ENCODE data around the gene MYMK. TPM values are rescaled to one million over a fixed set of nuclear protein-coding genes. Genes with fewer than 3 reads are reported as not detected.

Gene MYMK
- total RNA-seq, 3 donors from 2014 or later (not counting 1 experiment from before 2014, with no cell fraction given) = not detected

GRCh38 chr9:133528001-133528875 lies 3.5 kb upstream of the MYMK start:
- 91% methylated on average over 22 of the region's 22 CpGs for WGBS (ENCODE audit: insufficient coverage)
- peaks cover 10 to 15% of the 10 kb centered on the region in 2 donors for H3K27me3 Mint-ChIP-seq (ENCODE audit: low read depth in 2 of 2)
- H3K4me1 ChIP-seq (ENCODE audit: control insufficient read depth, insufficient read depth, low read length) = peaks cover 5% of the 10 kb centered on the region
- ATAC-seq = no peak
- H3K4me1 Mint-ChIP-seq = peaks cover 0 to 4% of the 10 kb centered on the region in 2 donors
- no peak for DNase-seq
- no peaks in the 10 kb centered on the region for H3K9me3 Mint-ChIP-seq
- H3K4me3 Mint-ChIP-seq = no peak overlapping the region
- intact Hi-C loops (cut with micrococcal nuclease) = no loop called here
- H3K36me3 ChIP-seq (ENCODE audit: control insufficient read depth, insufficient read depth, low read length) = no peaks in the 10 kb centered on the region
- TF ChIP-seq CTCF (IDR thresholded peaks at IDR 0.05) = no peak
- no peak overlapping the region for H3K4me3 ChIP-seq (ENCODE audit: low read length)
- H3K27ac Mint-ChIP-seq = no peak overlapping the region
- H3K9me3 ChIP-seq (ENCODE audit: control insufficient read depth, insufficient read depth, low read length) = no peaks in the 10 kb centered on the region
- H3K27ac ChIP-seq (ENCODE audit: low read length) = no peak overlapping the region
- H3K36me3 Mint-ChIP-seq = no peaks in the 10 kb centered on the region
- peaks cover 8% of the 10 kb centered on the region for H3K27me3 ChIP-seq (ENCODE audit: control insufficient read depth, insufficient read depth, low read length)

GRCh38 chr9:133527444-133527920 lies 2.7 kb upstream of the MYMK start:
- H3K27me3 Mint-ChIP-seq (ENCODE audit: low read depth in 2 of 2) = peaks cover 8 to 10% of the 10 kb centered on the region in 2 donors
- H3K27ac ChIP-seq (ENCODE audit: low read length) = no peak overlapping the region
- H3K27me3 ChIP-seq (ENCODE audit: control insufficient read depth, insufficient read depth, low read length) = peaks cover 2% of the 10 kb centered on the region
- no peaks in the 10 kb centered on the region for H3K4me1 Mint-ChIP-seq
- WGBS (ENCODE audit: insufficient coverage) = 84% methylated on average over 18 of the region's 18 CpGs
- TF ChIP-seq CTCF (IDR thresholded peaks at IDR 0.05) = no peak
- H3K9me3 ChIP-seq (ENCODE audit: control insufficient read depth, insufficient read depth, low read length) = no peaks in the 10 kb centered on the region
- H3K9me3 Mint-ChIP-seq = no peaks in the 10 kb centered on the region
- H3K4me3 Mint-ChIP-seq = no peak overlapping the region
- intact Hi-C loops (cut with micrococcal nuclease) = no loop called here
- no peaks in the 10 kb centered on the region for H3K36me3 Mint-ChIP-seq
- H3K27ac Mint-ChIP-seq = no peak overlapping the region
- ATAC-seq = no peak
- H3K4me1 ChIP-seq (ENCODE audit: control insufficient read depth, insufficient read depth, low read length) = peaks cover 5% of the 10 kb centered on the region
- H3K36me3 ChIP-seq (ENCODE audit: control insufficient read depth, insufficient read depth, low read length) = no peaks in the 10 kb centered on the region
- no peak overlapping the region for H3K4me3 ChIP-seq (ENCODE audit: low read length)
- DNase-seq = no peak

- Mint-ChIP-seq H3K4me1 (no peaks in the 10 kb centered on the region), H3K27ac (no peak overlapping the region), H3K9me3 (no peaks in the 10 kb centered on the region), H3K27me3 (ENCODE audit: low read depth in 2 of 2) (peaks cover 8 to 10% of the 10 kb centered on the region in 2 donors), H3K4me3 (no peak overlapping the region), H3K36me3 (no peaks in the 10 kb centered on the region)
- H3K27ac ChIP-seq (ENCODE audit: low read length) = no peak overlapping the region
- intact Hi-C loops (cut with micrococcal nuclease) = no loop called here
- H3K4me3 ChIP-seq (ENCODE audit: low read length) = no peak overlapping the region
- H3K4me1 ChIP-seq (ENCODE audit: control insufficient read depth, insufficient read depth, low read length) = peaks cover 6% of the 10 kb centered on the region
- DNase-seq (no peak), ATAC-seq (no peak)
- H3K27me3 ChIP-seq (ENCODE audit: control insufficient read depth, insufficient read depth, low read length) = peaks cover 2% of the 10 kb centered on the region
- WGBS (ENCODE audit: insufficient coverage) = 55% methylated on average over 21 of the region's 21 CpGs
- H3K36me3 ChIP-seq (ENCODE audit: control insufficient read depth, insufficient read depth, low read length) = no peaks in the 10 kb centered on the region
- H3K9me3 ChIP-seq (ENCODE audit: control insufficient read depth, insufficient read depth, low read length) = no peaks in the 10 kb centered on the region
- TF ChIP-seq CTCF (IDR thresholded peaks at IDR 0.05) = no peak
Observed at GRCh38 chr9:133526721-133527321, 2.1 kb upstream of the MYMK start.
